ENCODE results near the gene ZNF518B.

ZNF518B gene

GRCh38 chr4:10470505-10470904, 13.3 kb upstream of the ZNF518B start:
- peaks cover 29% of the 10 kb centered on the region for H3K27me3 Mint-ChIP-seq
- no peak for ATAC-seq (replicated peaks; ENCODE audit: extremely low read depth, poor library complexity, severe bottlenecking)
- no peak for DNase-seq (ENCODE audit: low spot score in 2 of 2)
- no peaks in the 10 kb centered on the region for H3K4me1 Mint-ChIP-seq
- H3K4me3 Mint-ChIP-seq: no peak overlapping the region
- no peaks in the 10 kb centered on the region for H3K36me3 Mint-ChIP-seq (ENCODE audit: insufficient read depth)
- no peak overlapping the region for H3K27ac Mint-ChIP-seq (ENCODE audit: low read depth)
- no peaks in the 10 kb centered on the region for H3K9me3 Mint-ChIP-seq

- Mint-ChIP-seq H3K9me3 (peaks cover 5% of the 10 kb centered on the region), H3K4me3 (no peak overlapping the region), H3K4me1 (no peaks in the 10 kb centered on the region), H3K27me3 (peaks cover 60% of the 10 kb centered on the region), H3K27ac (ENCODE audit: low read depth) (no peak overlapping the region), H3K36me3 (ENCODE audit: insufficient read depth) (peaks cover 2% of the 10 kb centered on the region)
- no peak for DNase-seq (ENCODE audit: low spot score in 2 of 2)
- ATAC-seq (replicated peaks; ENCODE audit: extremely low read depth, poor library complexity, severe bottlenecking): no peak
Measured at GRCh38 chr4:10466161-10466560, 8.9 kb upstream of the ZNF518B start.

GRCh38 chr4:10462876-10463275, 5.7 kb upstream of the ZNF518B start:
- Mint-ChIP-seq H3K36me3 (ENCODE audit: insufficient read depth) (peaks cover 6% of the 10 kb centered on the region), H3K27me3 (peaks cover 57% of the 10 kb centered on the region), H3K4me1 (peaks cover 19% of the 10 kb centered on the region), H3K27ac (ENCODE audit: low read depth) (no peak overlapping the region), H3K4me3 (no peak overlapping the region), H3K9me3 (peaks cover 5% of the 10 kb centered on the region)
- no peak for DNase-seq (ENCODE audit: low spot score in 2 of 2)
- no peak for ATAC-seq (replicated peaks; ENCODE audit: extremely low read depth, poor library complexity, severe bottlenecking)

GRCh38 chr4:10461850-10462400, 4.7 kb upstream of the ZNF518B start:
- H3K27ac Mint-ChIP-seq (ENCODE audit: low read depth): no peak overlapping the region
- no peak for ATAC-seq (replicated peaks; ENCODE audit: extremely low read depth, poor library complexity, severe bottlenecking)
- H3K4me3 Mint-ChIP-seq: peak overlapping the region; percentile 73
- peaks cover 5% of the 10 kb centered on the region for H3K9me3 Mint-ChIP-seq
- peaks cover 9% of the 10 kb centered on the region for H3K36me3 Mint-ChIP-seq (ENCODE audit: insufficient read depth)
- peaks cover 48% of the 10 kb centered on the region for H3K27me3 Mint-ChIP-seq
- H3K4me1 Mint-ChIP-seq: peaks cover 23% of the 10 kb centered on the region
- no peak for DNase-seq (ENCODE audit: low spot score in 2 of 2)

- DNase-seq (ENCODE audit: low spot score in 2 of 2) (peak; percentile 50 to 61), ATAC-seq (replicated peaks; ENCODE audit: extremely low read depth, poor library complexity, severe bottlenecking) (peak; percentile 70)
- H3K4me3 Mint-ChIP-seq: peak overlapping the region; percentile 73
- H3K36me3 Mint-ChIP-seq (ENCODE audit: insufficient read depth): peaks cover 10% of the 10 kb centered on the region
- peaks cover 26% of the 10 kb centered on the region for H3K4me1 Mint-ChIP-seq
- no peak overlapping the region for H3K27ac Mint-ChIP-seq (ENCODE audit: low read depth)
- peaks cover 5% of the 10 kb centered on the region for H3K9me3 Mint-ChIP-seq
- peaks cover 42% of the 10 kb centered on the region for H3K27me3 Mint-ChIP-seq
Measured at GRCh38 chr4:10461091-10461849, 4.0 kb upstream of the ZNF518B start.

GRCh38 chr4:10460313-10461047, 3.3 kb upstream of the ZNF518B start:
- ATAC-seq (replicated peaks; ENCODE audit: extremely low read depth, poor library complexity, severe bottlenecking) (no peak), DNase-seq (ENCODE audit: low spot score in 2 of 2) (no peak)

GRCh38 chr4:10459305-10459704, 2.1 kb upstream of the ZNF518B start:
- DNase-seq (ENCODE audit: low spot score in 2 of 2) (no peak), ATAC-seq (replicated peaks; ENCODE audit: extremely low read depth, poor library complexity, severe bottlenecking) (no peak)
- peaks cover 28% of the 10 kb centered on the region for H3K27me3 Mint-ChIP-seq
- H3K4me3 Mint-ChIP-seq: no peak overlapping the region
- H3K27ac Mint-ChIP-seq (ENCODE audit: low read depth): no peak overlapping the region
- H3K4me1 Mint-ChIP-seq: peaks cover 38% of the 10 kb centered on the region
- H3K36me3 Mint-ChIP-seq (ENCODE audit: insufficient read depth): peaks cover 14% of the 10 kb centered on the region
- peaks cover 5% of the 10 kb centered on the region for H3K9me3 Mint-ChIP-seq

More at GRCh38 chr4:10460313-10461047, 3.3 kb upstream of the ZNF518B start:
- Mint-ChIP-seq H3K9me3 (peaks cover 5% of the 10 kb centered on the region), H3K27me3 (peaks cover 40% of the 10 kb centered on the region), H3K4me3 (peak overlapping the region; percentile 73), H3K27ac (ENCODE audit: low read depth) (no peak overlapping the region), H3K4me1 (peaks cover 30% of the 10 kb centered on the region), H3K36me3 (ENCODE audit: insufficient read depth) (peaks cover 14% of the 10 kb centered on the region)

- Mint-ChIP-seq H3K27me3 (peaks cover 17% of the 10 kb centered on the region), H3K36me3 (ENCODE audit: insufficient read depth) (peaks cover 18% of the 10 kb centered on the region), H3K27ac (ENCODE audit: low read depth) (no peak overlapping the region), H3K4me1 (peaks cover 39% of the 10 kb centered on the region), H3K9me3 (peaks cover 5% of the 10 kb centered on the region), H3K4me3 (peak overlapping the region; percentile 80)
- no peak for DNase-seq (ENCODE audit: low spot score in 2 of 2)
- ATAC-seq (replicated peaks; ENCODE audit: extremely low read depth, poor library complexity, severe bottlenecking): no peak
Measured at GRCh38 chr4:10458177-10458576, 951 bp upstream of the ZNF518B start.

- no peaks in the 10 kb centered on the region for H3K9me3 Mint-ChIP-seq
- H3K27ac Mint-ChIP-seq (ENCODE audit: low read depth): peak overlapping the region; percentile 92
- peaks cover 23% of the 10 kb centered on the region for H3K36me3 Mint-ChIP-seq (ENCODE audit: insufficient read depth)
- H3K4me1 Mint-ChIP-seq: peaks cover 43% of the 10 kb centered on the region
- peak overlapping the region; percentile 80 for H3K4me3 Mint-ChIP-seq
- peaks cover 3% of the 10 kb centered on the region for H3K27me3 Mint-ChIP-seq
- ATAC-seq (replicated peaks; ENCODE audit: extremely low read depth, poor library complexity, severe bottlenecking) (peak; percentile 61), DNase-seq (ENCODE audit: low spot score in 2 of 2) (peak; percentile 27 to 30)
Measured at GRCh38 chr4:10456595-10457254, 501 bp downstream of the ZNF518B start.

- DNase-seq (ENCODE audit: low spot score in 2 of 2) (no peak), ATAC-seq (replicated peaks; ENCODE audit: extremely low read depth, poor library complexity, severe bottlenecking) (no peak)
- Mint-ChIP-seq H3K27me3 (no peaks in the 10 kb centered on the region), H3K4me3 (peak overlapping the region; percentile 80), H3K4me1 (peaks cover 43% of the 10 kb centered on the region), H3K9me3 (no peaks in the 10 kb centered on the region), H3K36me3 (ENCODE audit: insufficient read depth) (peaks cover 21% of the 10 kb centered on the region), H3K27ac (ENCODE audit: low read depth) (peak overlapping the region; percentile 92)
Measured at GRCh38 chr4:10456260-10456594, 999 bp downstream of the ZNF518B start.

- Mint-ChIP-seq H3K27me3 (no peaks in the 10 kb centered on the region), H3K36me3 (ENCODE audit: insufficient read depth) (peaks cover 18% of the 10 kb centered on the region), H3K27ac (ENCODE audit: low read depth) (no peak overlapping the region), H3K4me3 (no peak overlapping the region), H3K4me1 (peaks cover 35% of the 10 kb centered on the region), H3K9me3 (no peaks in the 10 kb centered on the region)
- no peak for DNase-seq (ENCODE audit: low spot score in 2 of 2)
- ATAC-seq (replicated peaks; ENCODE audit: extremely low read depth, poor library complexity, severe bottlenecking): no peak
Measured at GRCh38 chr4:10455133-10455532, 2.1 kb downstream of the ZNF518B start.

- no peak overlapping the region for H3K27ac Mint-ChIP-seq (ENCODE audit: low read depth)
- DNase-seq (ENCODE audit: low spot score in 2 of 2) (no peak), ATAC-seq (replicated peaks; ENCODE audit: extremely low read depth, poor library complexity, severe bottlenecking) (no peak)
- peaks cover 33% of the 10 kb centered on the region for H3K4me1 Mint-ChIP-seq
- H3K9me3 Mint-ChIP-seq: no peaks in the 10 kb centered on the region
- H3K36me3 Mint-ChIP-seq (ENCODE audit: insufficient read depth): peaks cover 18% of the 10 kb centered on the region
- no peak overlapping the region for H3K4me3 Mint-ChIP-seq
- H3K27me3 Mint-ChIP-seq: no peaks in the 10 kb centered on the region
Measured at GRCh38 chr4:10454726-10455125, 2.5 kb downstream of the ZNF518B start.

All from central memory CD8-positive, alpha-beta T cell (primary cell).